ENCODE results near the gene NT5C1B. TPM values are rescaled to one million over a fixed set of nuclear protein-coding genes. Genes with fewer than 3 reads are reported as not detected.

The NT5C1B gene
- total RNA-seq, 4 donors from 2014 or later: not detected

DNA sequence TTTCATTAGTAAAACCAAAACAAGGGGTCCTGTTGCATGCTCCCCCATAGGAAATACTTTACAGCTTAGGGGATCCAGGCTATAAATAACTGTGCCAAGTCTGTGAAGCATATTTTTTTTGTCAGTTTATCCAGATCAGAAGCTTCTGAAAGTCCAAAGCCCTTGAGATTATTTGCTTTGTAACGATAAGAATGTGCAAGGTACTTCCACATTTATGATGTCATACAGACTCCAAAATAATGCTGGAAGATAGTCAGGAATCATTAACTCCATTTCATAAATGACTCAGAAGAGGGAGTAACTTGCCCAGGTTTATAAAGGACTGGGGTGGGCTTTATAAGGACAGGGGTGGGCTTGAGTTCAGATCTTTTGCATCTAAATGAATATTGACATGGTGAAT, 58.2 kb downstream of the NT5C1B start:
- WGBS, 2 donors (ENCODE audit: low coverage in 1 of 2): 0 to 39% methylated on average over 1 of the region's 1 CpG
- DNase-seq: no peak
- H3K27ac ChIP-seq: no peak overlapping the region

GRCh38 chr2:18527822-18528221, 61.5 kb downstream of the NT5C1B start:
- 83 to 85% methylated on average over 4 of the region's 4 CpGs for WGBS, 2 donors (ENCODE audit: low coverage in 1 of 2)
- H3K4me3 ChIP-seq: no peak overlapping the region
- TF ChIP-seq, protein P1, sequence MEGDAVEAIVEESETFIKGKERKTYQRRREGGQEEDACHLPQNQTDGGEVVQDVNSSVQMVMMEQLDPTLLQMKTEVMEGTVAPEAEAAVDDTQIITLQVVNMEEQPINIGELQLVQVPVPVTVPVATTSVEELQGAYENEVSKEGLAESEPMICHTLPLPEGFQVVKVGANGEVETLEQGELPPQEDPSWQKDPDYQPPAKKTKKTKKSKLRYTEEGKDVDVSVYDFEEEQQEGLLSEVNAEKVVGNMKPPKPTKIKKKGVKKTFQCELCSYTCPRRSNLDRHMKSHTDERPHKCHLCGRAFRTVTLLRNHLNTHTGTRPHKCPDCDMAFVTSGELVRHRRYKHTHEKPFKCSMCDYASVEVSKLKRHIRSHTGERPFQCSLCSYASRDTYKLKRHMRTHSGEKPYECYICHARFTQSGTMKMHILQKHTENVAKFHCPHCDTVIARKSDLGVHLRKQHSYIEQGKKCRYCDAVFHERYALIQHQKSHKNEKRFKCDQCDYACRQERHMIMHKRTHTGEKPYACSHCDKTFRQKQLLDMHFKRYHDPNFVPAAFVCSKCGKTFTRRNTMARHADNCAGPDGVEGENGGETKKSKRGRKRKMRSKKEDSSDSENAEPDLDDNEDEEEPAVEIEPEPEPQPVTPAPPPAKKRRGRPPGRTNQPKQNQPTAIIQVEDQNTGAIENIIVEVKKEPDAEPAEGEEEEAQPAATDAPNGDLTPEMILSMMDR (IDR thresholded peaks at IDR 0.05): no peak
- TF ChIP-seq POLR2AphosphoS5 (IDR thresholded peaks at IDR 0.05): no peak
- no peak overlapping the region for H3K27ac ChIP-seq
- H3K9me3 ChIP-seq: no peaks in the 10 kb centered on the region
- H3K27me3 ChIP-seq: no peaks in the 10 kb centered on the region
- intact Hi-C loops (cut with DNase I; ENCODE audit: low total_unique reads): no loop called here
- no peaks in the 10 kb centered on the region for H3K4me1 ChIP-seq
- DNase-seq: no peak
- in situ Hi-C loops (cut with MboI; ENCODE audit: low pct_ligation_motif_present in 1 of 4, low pct_unique_long_range_greater_than_20kb in 1 of 4, low sequenced_read_pairs in 3 of 4): loop anchor here in 1 of 4 donors (10.0 kb wide), 1 partner anchor 1337 kb away; no protein-coding TSS in a partner anchor
- no peaks in the 10 kb centered on the region for H3K36me3 ChIP-seq

More for the DNA sequence above, 58.2 kb downstream of the NT5C1B start:
- no peak overlapping the region for H3K4me3 ChIP-seq
- no peaks in the 10 kb centered on the region for H3K9me3 ChIP-seq
- intact Hi-C loops (cut with DNase I; ENCODE audit: low total_unique reads): no loop called here
- no peaks in the 10 kb centered on the region for H3K36me3 ChIP-seq
- H3K27me3 ChIP-seq: no peaks in the 10 kb centered on the region
- in situ Hi-C loops (cut with MboI; ENCODE audit: low pct_ligation_motif_present in 1 of 4, low pct_unique_long_range_greater_than_20kb in 1 of 4, low sequenced_read_pairs in 3 of 4): no loop called here
- H3K4me1 ChIP-seq: no peaks in the 10 kb centered on the region
- TF ChIP-seq, protein P1 (IDR thresholded peaks at IDR 0.05): no peak
- TF ChIP-seq EP300 (IDR thresholded peaks at IDR 0.05; ENCODE audit: low read depth): no peak
- TF ChIP-seq POLR2A (IDR thresholded peaks at IDR 0.05): no peak
- TF ChIP-seq POLR2AphosphoS5 (IDR thresholded peaks at IDR 0.05): no peak

DNA sequence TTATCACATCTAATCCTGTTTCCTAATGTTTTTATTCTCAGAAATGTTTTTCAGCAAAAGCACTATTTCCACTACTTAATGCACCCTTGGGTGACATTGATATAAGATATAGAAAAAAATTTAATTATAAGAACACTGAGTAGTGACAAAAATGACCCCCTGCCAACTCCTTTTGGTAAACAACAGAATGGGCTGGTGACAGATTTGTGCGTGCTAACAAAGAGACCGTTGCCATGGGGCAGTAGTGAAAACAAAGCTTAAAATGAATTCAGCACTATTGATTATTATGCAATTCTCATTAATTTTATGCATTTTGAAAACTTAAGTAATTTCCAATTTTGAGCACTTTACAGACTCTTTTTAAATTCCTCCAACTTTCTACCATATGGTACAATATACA, 62.0 kb downstream of the NT5C1B start:
- no peaks in the 10 kb centered on the region for H3K4me1 ChIP-seq
- no peak overlapping the region for H3K27ac ChIP-seq
- no peaks in the 10 kb centered on the region for H3K27me3 ChIP-seq
- intact Hi-C loops (cut with DNase I; ENCODE audit: low total_unique reads): no loop called here
- H3K4me3 ChIP-seq: no peak overlapping the region
- no peaks in the 10 kb centered on the region for H3K36me3 ChIP-seq
- H3K9me3 ChIP-seq: no peaks in the 10 kb centered on the region
- in situ Hi-C loops (cut with MboI; ENCODE audit: low pct_ligation_motif_present in 1 of 4, low pct_unique_long_range_greater_than_20kb in 1 of 4, low sequenced_read_pairs in 3 of 4): loop anchor here in 1 of 4 donors (10.0 kb wide), 1 partner anchor 1337 kb away; no protein-coding TSS in a partner anchor
- TF ChIP-seq, protein P1 (IDR thresholded peaks at IDR 0.05): no peak
- TF ChIP-seq EP300 (IDR thresholded peaks at IDR 0.05; ENCODE audit: low read depth): no peak
- no peak for TF ChIP-seq POLR2A (IDR thresholded peaks at IDR 0.05)
- TF ChIP-seq POLR2AphosphoS5 (IDR thresholded peaks at IDR 0.05): no peak
- DNase-seq: no peak
- WGBS, 2 donors (ENCODE audit: low coverage in 1 of 2): 92% methylated on average over 2 of the region's 2 CpGs

DNA sequence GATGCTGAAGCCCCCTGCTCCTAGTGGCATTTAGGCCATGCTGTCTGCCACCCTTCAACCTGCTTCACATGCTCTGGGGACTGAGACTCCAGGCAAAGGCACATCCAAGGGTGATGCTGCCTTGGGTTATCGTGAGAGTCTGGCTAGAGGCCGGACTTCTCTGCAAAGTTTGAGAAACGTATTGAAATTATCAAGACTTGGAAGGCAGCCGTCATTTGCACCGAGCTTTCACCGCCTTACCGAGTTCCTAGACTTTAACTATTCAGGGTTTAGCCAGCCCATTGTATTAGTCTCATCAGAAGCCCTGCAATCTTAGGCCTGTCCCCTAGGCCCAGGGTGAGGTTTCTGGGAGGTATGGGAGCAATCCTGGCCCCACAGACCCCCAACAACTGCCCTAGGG, 62.9 kb downstream of the NT5C1B start:
- H3K27ac ChIP-seq: no peak overlapping the region
- in situ Hi-C loops (cut with MboI; ENCODE audit: low pct_ligation_motif_present in 1 of 4, low pct_unique_long_range_greater_than_20kb in 1 of 4, low sequenced_read_pairs in 3 of 4): loop anchor here in 1 of 4 donors (10.0 kb wide), 1 partner anchor 1338 kb away; no protein-coding TSS in a partner anchor
- H3K36me3 ChIP-seq: no peaks in the 10 kb centered on the region
- H3K27me3 ChIP-seq: no peaks in the 10 kb centered on the region
- no peak for TF ChIP-seq POLR2A (IDR thresholded peaks at IDR 0.05)
- intact Hi-C loops (cut with DNase I; ENCODE audit: low total_unique reads): no loop called here
- no peaks in the 10 kb centered on the region for H3K9me3 ChIP-seq
- H3K4me1 ChIP-seq: no peaks in the 10 kb centered on the region
- no peak for DNase-seq
- WGBS, 2 donors (ENCODE audit: low coverage in 1 of 2): 88% methylated on average over 7 of the region's 7 CpGs; no CpG with 5 or more reads in 1 of the 2 donors
- H3K4me3 ChIP-seq: no peak overlapping the region

GRCh38 chr2:18525852-18526251, 63.5 kb downstream of the NT5C1B start:
- intact Hi-C loops (cut with DNase I; ENCODE audit: low total_unique reads): no loop called here

More at GRCh38 chr2:18525852-18526251, 63.5 kb downstream of the NT5C1B start:
- TF ChIP-seq POLR2AphosphoS5 (IDR thresholded peaks at IDR 0.05): no peak
- no peak for TF ChIP-seq EP300 (IDR thresholded peaks at IDR 0.05; ENCODE audit: low read depth)
- TF ChIP-seq, protein P1 (IDR thresholded peaks at IDR 0.05): no peak
- TF ChIP-seq POLR2A (IDR thresholded peaks at IDR 0.05): no peak
- no peaks in the 10 kb centered on the region for H3K27me3 ChIP-seq
- H3K36me3 ChIP-seq: no peaks in the 10 kb centered on the region
- no peak overlapping the region for H3K4me3 ChIP-seq
- in situ Hi-C loops (cut with MboI; ENCODE audit: low pct_ligation_motif_present in 1 of 4, low pct_unique_long_range_greater_than_20kb in 1 of 4, low sequenced_read_pairs in 3 of 4): loop anchor here in 1 of 4 donors (10.0 kb wide), 1 partner anchor 1339 kb away; no protein-coding TSS in a partner anchor
- 75% methylated on average over 3 of the region's 3 CpGs; no CpG with 5 or more reads in 1 of the 2 donors for WGBS, 2 donors (ENCODE audit: low coverage in 1 of 2)
- H3K9me3 ChIP-seq: no peaks in the 10 kb centered on the region
- DNase-seq: no peak
- no peak overlapping the region for H3K27ac ChIP-seq
- peaks cover 0 to under 1% (median 0%) of the 10 kb centered on the region in 4 donors for H3K4me1 ChIP-seq

Data from transverse colon (tissue), 4 donors.